Measurements from ENCODE around the gene AKNA.

- no peak for TF ChIP-seq CTCF (IDR thresholded peaks at IDR 0.05)
- TF ChIP-seq E2F5 (CRISPR knock-in tag; IDR thresholded peaks at IDR 0.05) = no peak
- TF ChIP-seq ZBTB21 (CRISPR knock-in tag; IDR thresholded peaks at IDR 0.05; ENCODE audit: borderline replicate concordance) = no peak
- no peak for TF ChIP-seq ATF6 (CRISPR knock-in tag; IDR thresholded peaks at IDR 0.05)
- no peak for TF ChIP-seq ARID4B (CRISPR knock-in tag; IDR thresholded peaks at IDR 0.05; ENCODE audit: borderline replicate concordance)
These were observed 63.3 kb downstream of the AKNA start for GRCh38 chr9:114324492-114324891.
